CD4-positive, alpha-beta T cell treated with Interleukin-10 for 1 hour (primary cell): Measurements from ENCODE around the gene PLPP1.

Experiments
- DNase-seq: peaks from one replicate; pipeline ENCODE4 v3.0.0-alpha.2; 2020

Gene PLPP1

GRCh38 chr5:55392669-55393068 lies 142.1 kb downstream of the PLPP1 start:
- no peak for DNase-seq

GRCh38 chr5:55391707-55392106 lies 143.1 kb downstream of the PLPP1 start:
- DNase-seq, result no peak

- no peak for DNase-seq
Observed at GRCh38 chr5:55387865-55388264, 146.9 kb downstream of the PLPP1 start.

GRCh38 chr5:55386356-55386755 lies 148.4 kb downstream of the PLPP1 start:
- DNase-seq, result no peak

DNA sequence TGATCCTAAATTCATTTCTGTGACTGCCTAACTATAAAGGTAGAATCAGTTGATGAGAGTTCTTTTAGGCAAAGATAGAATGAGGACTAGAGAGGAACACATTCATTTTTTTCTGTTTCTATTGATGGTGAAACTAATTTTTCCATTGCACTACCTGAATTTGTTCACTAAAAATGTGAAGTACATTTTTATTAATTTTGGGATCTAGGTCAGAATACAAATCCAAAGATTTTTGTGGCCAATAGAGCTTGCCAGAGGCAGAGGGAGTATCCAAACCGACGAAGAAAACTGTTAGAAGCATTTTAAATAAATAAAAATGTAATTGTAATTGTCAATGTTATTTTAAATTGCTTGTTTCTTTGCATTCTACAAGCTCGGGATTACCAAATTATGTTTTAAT lies 148.9 kb downstream of the PLPP1 start:
- DNase-seq, result no peak

DNA sequence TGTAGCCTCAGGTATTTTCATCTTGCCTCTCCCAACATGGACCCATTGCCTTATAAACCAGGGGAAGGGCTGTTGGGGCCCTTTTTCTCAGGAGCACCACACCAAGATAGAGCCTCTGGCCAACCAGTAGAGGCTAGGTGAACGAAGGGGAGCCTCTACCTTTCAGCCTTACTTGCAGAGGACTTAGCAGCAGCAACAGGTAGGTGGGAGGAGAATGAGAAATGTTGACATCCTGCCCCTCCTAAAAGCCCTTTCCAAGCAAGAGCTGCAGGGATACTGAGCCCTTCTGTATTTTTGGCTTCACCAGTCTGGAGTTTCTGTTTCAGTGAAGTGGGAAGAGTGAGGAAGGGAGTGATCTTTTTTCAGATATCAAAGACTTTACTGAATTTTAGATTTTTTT lies 149.5 kb downstream of the PLPP1 start:
- DNase-seq, result no peak

- no peak for DNase-seq
Observed at GRCh38 chr5:55384072-55384471, 150.7 kb downstream of the PLPP1 start.

GRCh38 chr5:55383254-55383653 lies 151.5 kb downstream of the PLPP1 start:
- no peak for DNase-seq

DNA sequence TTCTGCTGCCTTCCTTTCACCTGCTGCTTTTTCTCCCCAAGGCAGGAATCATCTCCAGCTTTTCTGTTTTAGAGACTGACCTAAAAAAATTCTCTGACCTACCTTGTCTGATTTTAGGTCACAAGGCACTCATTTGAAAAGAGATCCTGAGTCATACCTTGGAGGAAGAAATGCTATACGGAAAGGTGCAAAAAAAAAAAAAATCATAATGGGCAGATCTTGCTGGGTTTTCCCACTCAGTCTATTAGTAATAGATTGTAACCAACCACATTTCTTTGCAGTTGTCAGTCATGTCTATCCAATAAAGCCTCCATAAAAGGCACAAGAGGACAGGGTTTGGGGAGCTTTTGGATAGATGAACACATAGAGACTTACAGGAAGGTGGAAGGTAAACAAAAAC lies 157.0 kb downstream of the PLPP1 start:
- DNase-seq, result no peak
